ENCODE data around the gene ASB6. TPM values are rescaled to one million over a fixed set of nuclear protein-coding genes. Genes with fewer than 3 reads are reported as not detected.

ASB6 gene
- polyA plus RNA-seq, 1 of the 3 experiments (the other 2 are of a cell fraction) = 35.9 TPM

DNA sequence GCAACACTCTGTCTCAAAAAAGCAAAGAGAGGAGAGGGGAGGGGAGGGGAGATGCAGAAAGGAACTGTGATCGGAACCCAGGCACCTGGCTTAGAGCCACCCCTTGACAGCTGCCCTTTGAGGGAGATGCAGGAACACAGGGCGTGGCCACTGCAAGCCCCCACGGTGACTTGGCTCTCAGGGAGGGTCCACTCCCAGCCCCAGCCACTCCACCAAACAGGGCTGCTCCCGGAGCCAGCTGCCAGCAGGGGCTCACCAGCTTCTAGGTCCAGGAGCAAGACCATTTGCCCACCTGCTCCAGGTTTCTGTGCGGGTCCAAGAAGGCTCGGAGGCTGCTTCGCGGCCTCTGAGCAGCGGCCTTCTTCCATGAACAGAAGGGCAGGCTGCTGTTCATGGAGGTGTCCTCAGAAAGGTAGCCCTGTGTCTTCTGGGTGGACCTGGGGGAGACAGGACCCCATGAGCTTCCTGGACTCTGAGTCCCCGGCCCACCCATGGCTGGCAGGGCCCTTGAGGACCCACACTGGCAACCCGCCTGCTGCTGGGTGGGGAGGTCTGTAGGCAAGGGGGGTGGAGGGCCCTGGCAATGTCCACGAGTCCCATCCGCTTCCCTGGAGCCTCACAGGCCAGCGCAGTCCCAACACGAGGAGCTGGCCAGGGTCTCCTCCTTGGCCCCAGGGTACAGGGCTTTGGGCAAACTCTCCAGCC is 29.0 kb downstream of the ASB6 start:
- Histone ChIP-seq H3K9me3 (no peaks in the 10 kb centered on the region), H3K4me3 (ENCODE audit: low read depth in 2 of 2, low read length in 1 of 2) (no peak overlapping the region), H2AFZ (ENCODE audit: low read depth) (no peak overlapping the region), H3K4me1 (ENCODE audit: control insufficient read depth in 1 of 2, insufficient read depth in 2 of 2, low read depth in 1 of 2, low read length in 1 of 2) (peaks cover 4 to 16% of the 10 kb centered on the region in 2 experiments; a peak in 2 of 4 replicates), H3K27me3 (ENCODE audit: insufficient read depth) (no peaks in the 10 kb centered on the region), H3F3A (replicated peaks; ENCODE audit: insufficient read depth) (no peaks in the 10 kb centered on the region), H3K36me3 (replicated peaks in 1 of 2; ENCODE audit: control insufficient read depth in 1 of 2, insufficient read depth in 2 of 2, low read length in 1 of 2) (no peaks in the 10 kb centered on the region), H3K27ac (ENCODE audit: low read depth in 2 of 2, low read length in 1 of 2) (no peak overlapping the region), H4K20me1 (ENCODE audit: insufficient read depth) (no peaks in the 10 kb centered on the region), H3K4me2 (no peak overlapping the region), H3K9me2 (no peaks in the 10 kb centered on the region), H3K9ac (no peak overlapping the region), H3K79me2 (ENCODE audit: insufficient read depth) (no peaks in the 10 kb centered on the region)
- DNase-seq = no peak
- ChIA-PET CTCF (interaction anchor here (0.8 to 15.6 kb wide), 10 partner anchors 10 to 480 kb away, joined by 3 to 235 read pairs (median 4); partner anchors contain the start of genes C9orf50 and IER5L), POLR2A (no interaction called here)
- 96% methylated on average over 3 of the region's 15 CpGs for WGBS (ENCODE audit: low lambda C conversion rate)
- TF ChIP-seq NFIC (IDR thresholded peaks at IDR 0.05; ENCODE audit: borderline replicate concordance) (no peak), SIN3A (IDR thresholded peaks at IDR 0.05; ENCODE audit: borderline replicate concordance, low read depth, low read length) (no peak), FOXM1 (IDR thresholded peaks at IDR 0.05; ENCODE audit: low read depth) (no peak), MXI1 (IDR thresholded peaks at IDR 0.05; ENCODE audit: low read depth, low read length) (no peak), TAF1 (IDR thresholded peaks at IDR 0.05; ENCODE audit: borderline replicate concordance, low read depth, low read length) (no peak), YY1 (IDR thresholded peaks at IDR 0.05; ENCODE audit: low read depth) (no peak), SMC3 (IDR thresholded peaks at IDR 0.05; ENCODE audit: low read depth, low read length) (no peak)
- TF ChIP-seq, protein P1, sequence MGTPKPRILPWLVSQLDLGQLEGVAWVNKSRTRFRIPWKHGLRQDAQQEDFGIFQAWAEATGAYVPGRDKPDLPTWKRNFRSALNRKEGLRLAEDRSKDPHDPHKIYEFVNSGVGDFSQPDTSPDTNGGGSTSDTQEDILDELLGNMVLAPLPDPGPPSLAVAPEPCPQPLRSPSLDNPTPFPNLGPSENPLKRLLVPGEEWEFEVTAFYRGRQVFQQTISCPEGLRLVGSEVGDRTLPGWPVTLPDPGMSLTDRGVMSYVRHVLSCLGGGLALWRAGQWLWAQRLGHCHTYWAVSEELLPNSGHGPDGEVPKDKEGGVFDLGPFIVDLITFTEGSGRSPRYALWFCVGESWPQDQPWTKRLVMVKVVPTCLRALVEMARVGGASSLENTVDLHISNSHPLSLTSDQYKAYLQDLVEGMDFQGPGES (IDR thresholded peaks at IDR 0.05; ENCODE audit: low read depth, low read length) = no peak

DNA sequence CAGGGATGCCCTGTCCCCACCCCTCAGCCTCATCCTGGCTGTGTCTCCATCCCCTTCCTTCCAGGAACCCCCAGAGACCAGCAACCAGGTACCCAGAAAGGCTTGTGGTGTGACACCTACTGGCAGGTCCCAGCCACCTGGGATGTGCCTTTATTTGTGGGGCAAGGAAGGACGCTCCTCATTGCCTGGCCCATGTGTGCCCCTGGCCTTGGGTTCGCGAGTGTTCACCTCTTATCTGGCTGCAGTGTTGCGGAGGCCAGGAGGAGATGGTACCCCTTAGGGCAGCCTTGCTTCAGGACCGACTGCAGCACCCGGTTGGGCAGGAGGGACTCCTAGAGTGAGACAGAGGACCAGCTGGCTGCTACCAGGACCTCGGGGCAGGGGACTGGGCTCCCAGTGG is 29.8 kb downstream of the ASB6 start:
- ChIA-PET CTCF (interaction anchor here (1.2 to 15.6 kb wide), 17 partner anchors 10 to 487 kb away, joined by 3 to 235 read pairs (median 9); partner anchors contain the start of genes C9orf50 and IER5L), POLR2A (interaction anchor here (1.1 to 1.5 kb wide), 2 partner anchors 12 to 122 kb away, joined by 3 read pairs; no protein-coding TSS in a partner anchor)
- no peaks in the 10 kb centered on the region for H3K27me3 ChIP-seq (ENCODE audit: insufficient read depth)
- WGBS (ENCODE audit: low lambda C conversion rate) = 90% methylated on average over 4 of the region's 7 CpGs
- no peak for TF ChIP-seq FOSL2 (IDR thresholded peaks at IDR 0.05; ENCODE audit: borderline replicate concordance, low read depth)
- TF ChIP-seq MXI1 (IDR thresholded peaks at IDR 0.05; ENCODE audit: low read depth, low read length) = no peak
- TF ChIP-seq, protein P1 (IDR thresholded peaks at IDR 0.05; ENCODE audit: low read depth, low read length) = no peak
- TF ChIP-seq GATA2 (CRISPR knock-in tag; IDR thresholded peaks at IDR 0.05) = no peak
- TF ChIP-seq YY1 (IDR thresholded peaks at IDR 0.05; ENCODE audit: low read depth) = no peak
- no peak overlapping the region for H3K27ac ChIP-seq (ENCODE audit: low read depth in 2 of 2, low read length in 1 of 2)
- no peaks in the 10 kb centered on the region for H3K9me3 ChIP-seq
- no peak overlapping the region for H2AFZ ChIP-seq (ENCODE audit: low read depth)
- peaks cover under 1% of the 10 kb centered on the region for H3F3A ChIP-seq (replicated peaks; ENCODE audit: insufficient read depth)
- no peaks in the 10 kb centered on the region for H3K36me3 ChIP-seq (replicated peaks in 1 of 2; ENCODE audit: control insufficient read depth in 1 of 2, insufficient read depth in 2 of 2, low read length in 1 of 2)
- no peak overlapping the region for H3K4me2 ChIP-seq
- peaks cover 4 to 23% of the 10 kb centered on the region in 2 experiments; a peak in 2 of 4 replicates for H3K4me1 ChIP-seq (ENCODE audit: control insufficient read depth in 1 of 2, insufficient read depth in 2 of 2, low read depth in 1 of 2, low read length in 1 of 2)
- H3K9me2 ChIP-seq = no peaks in the 10 kb centered on the region
- no peak overlapping the region for H3K9ac ChIP-seq
- no peak for DNase-seq
- no peaks in the 10 kb centered on the region for H3K79me2 ChIP-seq (ENCODE audit: insufficient read depth)
- H3K4me3 ChIP-seq (ENCODE audit: low read depth in 2 of 2, low read length in 1 of 2) = no peak overlapping the region
- H4K20me1 ChIP-seq (ENCODE audit: insufficient read depth) = no peaks in the 10 kb centered on the region
